Upper lobe of right lung (tissue), 1 donor: ENCODE measurements around the gene NT5C1B. TPM values are rescaled to one million over a fixed set of nuclear protein-coding genes. Genes with fewer than 3 reads are reported as not detected.

ENCODE experiments used
- ATAC-seq: fragments of 200-7000 bp; cut with Tn5 transposase; one replicate; pipeline ENCODE4 v1.9.1; 2020; ENCODE audit warnings: mild to moderate bottlenecking, moderate library complexity
- DNase-seq: peaks from one replicate; pipeline ENCODE4 v3.0.0-alpha.2; 2020
- H3K27ac ChIP-seq: fragments of 200-600 bp; one replicate; pipeline ENCODE4 v1.8.0; 2022
- H3K27me3 ChIP-seq: fragments of 200-600 bp; one replicate; pipeline ENCODE4 v1.8.0; 2022; ENCODE audit warnings: mild to moderate bottlenecking
- H3K36me3 ChIP-seq: fragments of 200-600 bp; one replicate; pipeline ENCODE4 v1.8.0; 2022
- H3K4me1 ChIP-seq: fragments of 200-600 bp; one replicate; pipeline ENCODE4 v1.8.0; 2022
- H3K4me3 ChIP-seq: fragments of 200-600 bp; one replicate; pipeline ENCODE4 v1.8.0; 2022; ENCODE audit warnings: mild to moderate bottlenecking
- H3K9me3 ChIP-seq: fragments of 200-600 bp; one replicate; pipeline ENCODE4 v1.8.0; 2022
- CTCF ChIP-seq: fragments of 200-600 bp; IDR thresholded peaks from one replicate; pipeline ENCODE4 v1.8.0; 2022; ENCODE audit warnings: antibody characterized with exemption
- intact Hi-C: fragments of 100-400 bp; cut with DNase I; formaldehyde crosslinking; loops from one replicate; pipeline ENCODE4 v1.11.0; 2022
- total RNA-seq: library from RNA; stranded (reverse); fragmentation: NEBNext Ultra II Directional; extraction: Animal tissue kit (Norgen Biotek cat#: 25700); gene quantifications from one replicate; pipeline ENCODE4 v1.2.1, GENCODE V29; 2021
- donor health status: DM: no; HTN: yes; CAD: no; lungs with severe emphysema.

The NT5C1B gene
- total RNA-seq, 1 donor from 2014 or later = not detected

DNA sequence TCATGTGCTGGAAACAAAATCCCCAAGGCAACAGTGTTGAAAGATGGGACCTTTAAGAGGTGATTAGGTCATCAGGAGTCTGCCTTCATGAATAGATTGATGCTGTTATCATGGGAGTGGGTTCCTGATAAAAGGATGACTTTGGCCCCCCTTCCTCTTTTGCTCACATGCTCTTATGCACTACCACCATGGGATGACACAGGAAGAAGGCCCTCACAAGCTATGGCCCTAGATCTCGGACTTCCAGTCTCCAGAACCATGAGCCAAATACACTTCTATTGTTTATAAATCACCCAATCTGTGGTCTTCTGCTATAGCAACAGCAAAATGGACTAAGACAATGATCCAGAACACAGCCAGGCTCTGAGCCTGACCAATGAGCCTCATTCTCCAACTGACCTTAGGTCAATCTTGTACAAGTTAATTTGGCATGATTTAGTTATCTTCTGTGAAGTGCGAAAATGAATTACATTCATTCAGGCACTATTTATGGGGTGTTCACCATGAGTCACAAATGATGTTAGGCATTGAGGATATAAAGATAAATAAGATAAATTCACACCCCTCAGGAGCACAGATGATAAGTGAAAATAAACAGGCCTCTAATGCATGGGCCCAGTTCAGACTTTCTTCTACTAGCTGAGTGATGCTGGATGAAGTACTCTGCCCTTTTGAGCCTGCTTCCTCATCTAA, 37.7 kb upstream of the NT5C1B start:
- Histone ChIP-seq H3K27ac (no peak overlapping the region), H3K9me3 (no peaks in the 10 kb centered on the region), H3K4me1 (no peaks in the 10 kb centered on the region), H3K27me3 (no peaks in the 10 kb centered on the region), H3K4me3 (no peak overlapping the region), H3K36me3 (no peaks in the 10 kb centered on the region)
- intact Hi-C loops = no loop called here
- DNase-seq (no peak), ATAC-seq (no peak)
- no peak for TF ChIP-seq CTCF

DNA sequence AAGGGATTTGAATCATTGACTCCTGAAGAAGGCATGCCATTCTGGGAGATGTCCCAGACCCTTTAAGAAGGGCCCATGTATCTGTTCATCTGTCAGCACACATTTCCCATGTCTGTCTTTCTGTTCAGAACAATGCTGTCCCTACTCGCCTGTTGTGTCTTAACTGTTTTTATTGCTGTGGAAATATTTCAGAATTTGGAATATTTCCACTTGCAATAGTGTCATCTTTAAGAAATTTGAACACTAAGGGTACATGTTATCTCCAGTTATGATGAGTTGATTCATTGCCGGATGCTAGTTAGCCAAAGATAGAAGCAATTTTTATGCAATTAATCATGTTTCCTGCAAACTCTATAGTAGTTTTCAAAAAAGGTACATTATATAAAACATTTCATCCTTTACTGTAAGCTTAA, 36.9 kb upstream of the NT5C1B start:
- ATAC-seq = no peak
- no peak for DNase-seq

DNA sequence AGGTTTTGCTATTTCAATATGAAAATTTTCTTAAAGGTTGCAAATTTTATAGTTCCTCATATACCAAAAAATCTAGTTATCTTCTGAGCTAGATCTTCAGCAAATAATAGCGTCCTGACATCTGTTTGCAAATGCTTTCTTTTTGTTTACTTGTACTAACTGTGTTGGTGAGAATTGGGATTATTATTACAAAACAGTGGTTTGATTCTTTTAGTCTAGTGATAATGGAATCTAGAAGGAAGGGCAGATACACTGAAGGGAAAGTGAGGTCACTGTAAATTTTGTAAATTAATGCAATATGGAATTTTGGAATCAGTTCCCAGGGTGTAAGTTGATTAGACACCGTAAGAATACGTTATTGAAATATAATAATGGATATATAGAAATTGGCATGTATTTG, 36.2 kb upstream of the NT5C1B start:
- Histone ChIP-seq H3K27ac (no peak overlapping the region), H3K4me3 (no peak overlapping the region), H3K9me3 (no peaks in the 10 kb centered on the region), H3K27me3 (no peaks in the 10 kb centered on the region), H3K4me1 (no peaks in the 10 kb centered on the region), H3K36me3 (no peaks in the 10 kb centered on the region)
- TF ChIP-seq CTCF = no peak
- no peak for ATAC-seq
- DNase-seq = no peak
- intact Hi-C loops = no loop called here

More for the DNA sequence above, 36.9 kb upstream of the NT5C1B start:
- H3K27me3 ChIP-seq = no peaks in the 10 kb centered on the region
- no peaks in the 10 kb centered on the region for H3K9me3 ChIP-seq
- no peak for TF ChIP-seq CTCF
- intact Hi-C loops = no loop called here
- no peak overlapping the region for H3K27ac ChIP-seq
- no peaks in the 10 kb centered on the region for H3K36me3 ChIP-seq
- no peaks in the 10 kb centered on the region for H3K4me1 ChIP-seq
- H3K4me3 ChIP-seq = no peak overlapping the region

GRCh38 chr2:18623782-18624181, 34.4 kb upstream of the NT5C1B start:
- H3K4me1 ChIP-seq = no peaks in the 10 kb centered on the region
- no peaks in the 10 kb centered on the region for H3K9me3 ChIP-seq
- no peak overlapping the region for H3K4me3 ChIP-seq
- H3K27ac ChIP-seq = no peak overlapping the region
- no peaks in the 10 kb centered on the region for H3K27me3 ChIP-seq
- intact Hi-C loops = no loop called here
- DNase-seq (no peak), ATAC-seq (no peak)
- no peaks in the 10 kb centered on the region for H3K36me3 ChIP-seq
- no peak for TF ChIP-seq CTCF

DNA sequence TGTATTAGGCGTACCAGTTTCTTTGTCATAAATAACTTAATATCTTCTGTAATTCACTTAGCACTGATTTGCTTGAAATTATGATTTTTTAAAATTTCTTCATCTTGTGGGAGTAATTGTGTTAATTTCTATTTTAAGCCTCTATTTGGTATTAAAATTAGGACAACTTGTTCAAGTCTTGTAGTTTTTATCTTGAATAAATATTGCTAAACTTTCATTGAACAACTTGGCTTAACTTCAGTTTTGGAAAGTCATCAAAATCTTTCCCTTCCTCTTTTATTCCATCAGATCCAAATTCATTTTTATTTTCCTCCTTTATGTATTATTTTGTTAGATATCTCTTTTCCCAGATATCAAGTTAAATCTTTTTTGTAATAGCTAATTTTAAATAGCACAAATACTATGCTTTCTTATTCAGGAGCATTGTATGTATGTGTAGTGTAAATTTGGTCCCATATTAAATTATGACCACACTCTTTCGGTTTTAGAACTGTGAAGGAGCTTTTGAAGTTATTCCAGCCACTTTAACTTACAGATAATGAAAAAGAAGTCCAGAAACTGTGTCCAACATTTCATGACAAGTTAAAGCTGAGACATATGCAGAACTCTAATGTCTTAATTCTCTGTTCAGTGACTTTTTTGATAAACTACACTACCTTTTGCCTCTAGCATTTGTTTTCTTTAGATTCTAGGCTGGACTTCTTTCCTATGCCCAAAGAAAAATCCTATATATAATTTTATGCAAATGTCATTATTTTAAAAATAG, 31.7 kb upstream of the NT5C1B start:
- Histone ChIP-seq H3K4me1 (no peaks in the 10 kb centered on the region), H3K27me3 (no peaks in the 10 kb centered on the region), H3K27ac (no peak overlapping the region), H3K4me3 (no peak overlapping the region), H3K9me3 (no peaks in the 10 kb centered on the region), H3K36me3 (no peaks in the 10 kb centered on the region)
- TF ChIP-seq CTCF = no peak
- intact Hi-C loops = no loop called here
- ATAC-seq (no peak), DNase-seq (no peak)
